ENCODE results near the gene MMS22L. TPM values are rescaled to one million over a fixed set of nuclear protein-coding genes. Genes with fewer than 3 reads are reported as not detected.

The MMS22L gene
- total and polyA plus RNA-seq, 4 donors: 1.5 to 27.0 (median 5.8) TPM

- no peak for DNase-seq
- no peak overlapping the region for H3K27ac ChIP-seq (ENCODE audit: low read depth in 1 of 2, low read length in 1 of 2)
- TF ChIP-seq, protein P1, sequence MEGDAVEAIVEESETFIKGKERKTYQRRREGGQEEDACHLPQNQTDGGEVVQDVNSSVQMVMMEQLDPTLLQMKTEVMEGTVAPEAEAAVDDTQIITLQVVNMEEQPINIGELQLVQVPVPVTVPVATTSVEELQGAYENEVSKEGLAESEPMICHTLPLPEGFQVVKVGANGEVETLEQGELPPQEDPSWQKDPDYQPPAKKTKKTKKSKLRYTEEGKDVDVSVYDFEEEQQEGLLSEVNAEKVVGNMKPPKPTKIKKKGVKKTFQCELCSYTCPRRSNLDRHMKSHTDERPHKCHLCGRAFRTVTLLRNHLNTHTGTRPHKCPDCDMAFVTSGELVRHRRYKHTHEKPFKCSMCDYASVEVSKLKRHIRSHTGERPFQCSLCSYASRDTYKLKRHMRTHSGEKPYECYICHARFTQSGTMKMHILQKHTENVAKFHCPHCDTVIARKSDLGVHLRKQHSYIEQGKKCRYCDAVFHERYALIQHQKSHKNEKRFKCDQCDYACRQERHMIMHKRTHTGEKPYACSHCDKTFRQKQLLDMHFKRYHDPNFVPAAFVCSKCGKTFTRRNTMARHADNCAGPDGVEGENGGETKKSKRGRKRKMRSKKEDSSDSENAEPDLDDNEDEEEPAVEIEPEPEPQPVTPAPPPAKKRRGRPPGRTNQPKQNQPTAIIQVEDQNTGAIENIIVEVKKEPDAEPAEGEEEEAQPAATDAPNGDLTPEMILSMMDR (IDR thresholded peaks at IDR 0.05; ENCODE audit: control extremely low read depth, extremely low read depth): no peak
- H3K4me1 ChIP-seq (ENCODE audit: control insufficient read depth in 5 of 5, insufficient read depth in 5 of 5, low read length in 5 of 5): no peaks in the 10 kb centered on the region
- H3K9ac ChIP-seq (ENCODE audit: insufficient read depth in 1 of 2, low read length in 2 of 2): no peak overlapping the region
- H3K27me3 ChIP-seq (ENCODE audit: control insufficient read depth in 3 of 3, insufficient read depth in 3 of 3, low read length in 2 of 3): no peaks in the 10 kb centered on the region
- no peak for ATAC-seq (ENCODE audit: insufficient read depth, low FRiP score)
- no peak overlapping the region for H3K4me3 ChIP-seq
- H3K36me3 ChIP-seq (ENCODE audit: control insufficient read depth in 4 of 4, insufficient read depth in 4 of 4, low read length in 4 of 4): no peaks in the 10 kb centered on the region
- WGBS, 2 donors: 82 to 85% methylated on average over 3 of the region's 3 CpGs
- H3K9me3 ChIP-seq (ENCODE audit: control insufficient read depth in 4 of 4, insufficient read depth in 3 of 4, low read length in 3 of 4): peaks cover 0 to 2% (median 0%) of the 10 kb centered on the region in 4 donors
Observed at GRCh38 chr6:97123112-97123511, 159.9 kb downstream of the MMS22L start.

DNA sequence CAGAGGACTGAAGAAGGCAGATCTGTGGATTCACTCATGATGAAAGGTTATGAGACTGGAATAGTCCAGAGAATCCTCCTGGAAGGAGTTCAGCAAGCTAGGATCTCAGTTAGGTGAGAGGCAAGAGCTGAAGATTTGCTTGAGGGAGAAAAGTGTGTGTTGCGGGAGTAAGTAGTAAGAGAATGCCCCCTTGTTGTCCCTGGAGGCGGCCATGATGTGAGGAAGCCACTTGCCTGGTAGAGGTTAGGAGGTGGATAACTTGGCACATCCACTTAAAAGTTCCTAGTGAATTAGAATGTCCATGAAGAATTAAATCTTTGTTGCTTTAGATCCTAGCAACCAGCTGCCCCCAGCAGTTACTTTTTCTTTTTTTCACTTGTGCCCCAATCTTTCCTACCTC lies 162.5 kb downstream of the MMS22L start:
- no peaks in the 10 kb centered on the region for H3K27me3 ChIP-seq (ENCODE audit: control insufficient read depth in 3 of 3, insufficient read depth in 3 of 3, low read length in 2 of 3)
- WGBS, 2 donors: 97% methylated on average over 2 of the region's 2 CpGs
- ATAC-seq (ENCODE audit: insufficient read depth, low FRiP score): no peak

DNA sequence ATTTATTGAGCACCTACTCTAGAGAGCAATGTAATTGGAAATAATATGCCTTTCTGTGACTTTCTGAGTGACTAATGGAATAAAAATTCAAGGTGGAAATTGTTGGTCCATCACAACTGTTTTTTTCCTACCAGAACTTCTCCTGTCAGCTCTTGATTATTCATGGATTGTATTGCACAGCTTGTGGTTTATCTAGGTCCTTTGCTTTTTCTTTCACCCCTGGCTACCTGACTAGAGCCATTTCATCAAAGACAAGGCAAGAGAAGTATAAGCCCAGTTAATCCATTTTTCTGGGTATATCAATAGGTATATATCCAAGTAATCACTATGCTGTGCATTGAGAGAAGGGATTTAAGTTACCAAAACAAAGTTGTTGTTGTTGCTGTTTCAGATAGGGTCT lies 168.4 kb downstream of the MMS22L start:
- ATAC-seq (ENCODE audit: insufficient read depth, low FRiP score): no peak

More for the DNA sequence above, 162.5 kb downstream of the MMS22L start:
- no peaks in the 10 kb centered on the region for H3K4me1 ChIP-seq (ENCODE audit: control insufficient read depth in 5 of 5, insufficient read depth in 5 of 5, low read length in 5 of 5)
- no peak overlapping the region for H3K27ac ChIP-seq (ENCODE audit: low read depth in 1 of 2, low read length in 1 of 2)
- H3K36me3 ChIP-seq (ENCODE audit: control insufficient read depth in 4 of 4, insufficient read depth in 4 of 4, low read length in 4 of 4): no peaks in the 10 kb centered on the region
- H3K9me3 ChIP-seq (ENCODE audit: control insufficient read depth in 4 of 4, insufficient read depth in 3 of 4, low read length in 3 of 4): peaks cover 0 to 2% (median 0%) of the 10 kb centered on the region in 4 donors
- DNase-seq: no peak
- no peak overlapping the region for H3K9ac ChIP-seq (ENCODE audit: insufficient read depth in 1 of 2, low read length in 2 of 2)
- H3K4me3 ChIP-seq: no peak overlapping the region
- TF ChIP-seq, protein P1 (IDR thresholded peaks at IDR 0.05; ENCODE audit: control extremely low read depth, extremely low read depth): no peak

More for the DNA sequence above, 168.4 kb downstream of the MMS22L start:
- no peak overlapping the region for H3K27ac ChIP-seq (ENCODE audit: low read depth in 1 of 2, low read length in 1 of 2)
- TF ChIP-seq, protein P1 (IDR thresholded peaks at IDR 0.05; ENCODE audit: control extremely low read depth, extremely low read depth): no peak
- no peak overlapping the region for H3K9ac ChIP-seq (ENCODE audit: insufficient read depth in 1 of 2, low read length in 2 of 2)
- H3K4me3 ChIP-seq: no peak overlapping the region
- no peak for DNase-seq
- no peaks in the 10 kb centered on the region for H3K36me3 ChIP-seq (ENCODE audit: control insufficient read depth in 4 of 4, insufficient read depth in 4 of 4, low read length in 4 of 4)
- peaks cover 0 to 12% (median 0%) of the 10 kb centered on the region in 4 donors for H3K9me3 ChIP-seq (ENCODE audit: control insufficient read depth in 4 of 4, insufficient read depth in 3 of 4, low read length in 3 of 4)
- no peaks in the 10 kb centered on the region for H3K27me3 ChIP-seq (ENCODE audit: control insufficient read depth in 3 of 3, insufficient read depth in 3 of 3, low read length in 2 of 3)
- H3K4me1 ChIP-seq (ENCODE audit: control insufficient read depth in 5 of 5, insufficient read depth in 5 of 5, low read length in 5 of 5): no peaks in the 10 kb centered on the region
